Measurements from ENCODE around the gene BAG5. TPM values are rescaled to one million over a fixed set of nuclear protein-coding genes. Genes with fewer than 3 reads are reported as not detected.

Gene BAG5
- total and polyA plus RNA-seq, 2 of the 8 experiments (the other 6 are each of a cell fraction or from before 2014, with no cell fraction given): 7.4 to 29.5 TPM

- TF ChIP-seq PHF8 (conservative IDR thresholded peaks at IDR 0.05; ENCODE audit: low read depth, low read length): no peak
- no peak for TF ChIP-seq BCL11A (IDR thresholded peaks at IDR 0.05; ENCODE audit: low read depth in 2 of 2, low read length in 2 of 2)
- no peak for TF ChIP-seq CBX8 (IDR thresholded peaks at IDR 0.05; ENCODE audit: borderline replicate concordance, low read depth, low read length)
- TF ChIP-seq TCF12 (IDR thresholded peaks at IDR 0.05; ENCODE audit: low read depth, low read length): no peak
- no peak for TF ChIP-seq SIX5 (IDR thresholded peaks at IDR 0.05; ENCODE audit: low read depth, low read length)
- TF ChIP-seq POU5F1 (IDR thresholded peaks at IDR 0.05; ENCODE audit: low read depth, low read length): no peak
- no peak for TF ChIP-seq HDAC6 (IDR thresholded peaks at IDR 0.05; ENCODE audit: low read depth, low read length)
- no peak for TF ChIP-seq GTF2F1 (IDR thresholded peaks at IDR 0.05; ENCODE audit: borderline replicate concordance, low read depth, low read length)
These were observed 6.7 kb downstream of the BAG5 start (continued) for GRCh38 chr14:103555559-103556337.

Data from H1 (cell line).